ENCODE results near the gene NPY5R.
A peak's percentile ranks its signal among the peaks of the same experiment; 100 is the strongest.

Gene NPY5R

GRCh38 chr4:163330916-163331628, 12.6 kb upstream of the NPY5R start:
- POLR2A ChIA-PET (ENCODE audit: low non-redundant PET): interaction anchor here (0.6 kb wide), 1 partner anchor 106 kb away, joined by 3 read pairs; no protein-coding TSS in a partner anchor
- CTCF ChIA-PET: interaction anchor here (0.6 kb wide), 1 partner anchor 219 kb away, joined by 3 read pairs; no protein-coding TSS in a partner anchor
- H3K27ac ChIP-seq: no peak overlapping the region
- DNase-seq (ENCODE audit: low spot score): no peak
- TF ChIP-seq CTCF (conservative IDR thresholded peaks at IDR 0.05; ENCODE audit: low read depth): no peak

- POLR2A ChIA-PET (ENCODE audit: low non-redundant PET): no interaction called here
Observed at GRCh38 chr4:163331629-163332376, 11.9 kb upstream of the NPY5R start.

GRCh38 chr4:163332526-163333406, 10.9 kb upstream of the NPY5R start, which contains the start of gene NPY1R:
Gene NPY1R, minus strand, starts transcription at chr4:163332596. Its CDS starts 6,042 bp downstream, at chr4:163326554.
- no peak within 1 kb of the TSS for H3K27ac ChIP-seq

More at GRCh38 chr4:163331629-163332376, 11.9 kb upstream of the NPY5R start:
- no peak for TF ChIP-seq CTCF (conservative IDR thresholded peaks at IDR 0.05; ENCODE audit: low read depth)
- H3K27ac ChIP-seq: no peak overlapping the region
- DNase-seq (ENCODE audit: low spot score): peak; percentile 20
- CTCF ChIA-PET: interaction anchor here (0.6 to 2.1 kb wide), 8 partner anchors 25 to 834 kb away, joined by 3 to 8 read pairs (median 3); no protein-coding TSS in a partner anchor

GRCh38 chr4:163335384-163335783, 8.3 kb upstream of the NPY5R start:
- no peak overlapping the region for H3K27ac ChIP-seq
- DNase-seq (ENCODE audit: low spot score): no peak
- ChIA-PET CTCF (no interaction called here), POLR2A (ENCODE audit: low non-redundant PET) (no interaction called here)
- TF ChIP-seq CTCF (conservative IDR thresholded peaks at IDR 0.05; ENCODE audit: low read depth): no peak

More at GRCh38 chr4:163332526-163333406, 10.9 kb upstream of the NPY5R start, which contains the start of gene NPY1R:
- CTCF ChIA-PET: interaction anchor here (0.6 to 2.1 kb wide), 13 partner anchors 24 to 976 kb away, joined by 3 to 8 read pairs (median 3); no protein-coding TSS in a partner anchor
- peak; percentile 68 for DNase-seq (ENCODE audit: low spot score)
- POLR2A ChIA-PET (ENCODE audit: low non-redundant PET): no interaction called here
- peak; percentile 83 for TF ChIP-seq CTCF (conservative IDR thresholded peaks at IDR 0.05; ENCODE audit: low read depth)

- no peak overlapping the region for H3K27ac ChIP-seq
- ChIA-PET POLR2A (ENCODE audit: low non-redundant PET) (no interaction called here), CTCF (no interaction called here)
- TF ChIP-seq CTCF (conservative IDR thresholded peaks at IDR 0.05; ENCODE audit: low read depth): no peak
- DNase-seq (ENCODE audit: low spot score): no peak
Observed at GRCh38 chr4:163344147-163345125, 744 bp downstream of the NPY5R start.

Data from RWPE1 (cell line).